ENCODE results near the gene SH3BP5L. TPM values are rescaled to one million over a fixed set of nuclear protein-coding genes. Genes with fewer than 3 reads are reported as not detected.

Gene SH3BP5L
- total and polyA plus RNA-seq, 2 of the 13 experiments (the other 11 are each of a cell fraction or from before 2014, with no cell fraction given) = 10.3 to 14.9 TPM

- TF ChIP-seq BCLAF1 (IDR thresholded peaks at IDR 0.05) (no peak), THYN1 (CRISPR knock-in tag; IDR thresholded peaks at IDR 0.05; ENCODE audit: borderline replicate concordance, low read depth) (no peak), PITX1 (CRISPR knock-in tag; IDR thresholded peaks at IDR 0.05) (no peak), FUBP1 (CRISPR knock-in tag; IDR thresholded peaks at IDR 0.05; ENCODE audit: borderline replicate concordance) (no peak), ZSCAN5A (CRISPR knock-in tag; IDR thresholded peaks at IDR 0.05; ENCODE audit: borderline replicate concordance) (no peak), ZNF766 (CRISPR knock-in tag; IDR thresholded peaks at IDR 0.05; ENCODE audit: borderline replicate concordance) (0 out of 2 replicates have a peak, but pooled peaks have one; percentile 53), ZSCAN12 (CRISPR knock-in tag; IDR thresholded peaks at IDR 0.05) (peak; percentile 55; the same call in 1 of the 2 replicates), EZH2 (conservative IDR thresholded peaks at IDR 0.05; ENCODE audit: low read depth, low read length) (no peak), FOXP4 (CRISPR knock-in tag; IDR thresholded peaks at IDR 0.05) (no peak; the same call in 1 of the 2 replicates), NR0B2 (CRISPR knock-in tag; IDR thresholded peaks at IDR 0.05) (no peak; the same call in 1 of the 2 replicates), ZSCAN9 (CRISPR knock-in tag; IDR thresholded peaks at IDR 0.05; ENCODE audit: borderline replicate concordance) (0 out of 2 replicates have a peak, but pooled peaks have one; percentile 17), ZNF124 (CRISPR knock-in tag; IDR thresholded peaks at IDR 0.05) (no peak), PBX2 (CRISPR knock-in tag; IDR thresholded peaks at IDR 0.05) (no peak), FOXA3 (CRISPR knock-in tag; IDR thresholded peaks at IDR 0.05) (0 out of 2 replicates have a peak, but pooled peaks have one; percentile 6)
Observed at GRCh38 chr1:248858891-248859889, 33.5 kb upstream of the SH3BP5L start, which contains the start of gene ZNF692 (continued).
